ENCODE results near the gene GMPS. TPM values are rescaled to one million over a fixed set of nuclear protein-coding genes. Genes with fewer than 3 reads are reported as not detected.
A peak's percentile ranks its signal among the peaks of the same experiment; 100 is the strongest.

GMPS gene
- total and polyA plus RNA-seq, 9 of the 15 experiments (the other 6 are each of a cell fraction or from before 2014, with no cell fraction given) = 73.7 to 282 (median 156) TPM

DNA sequence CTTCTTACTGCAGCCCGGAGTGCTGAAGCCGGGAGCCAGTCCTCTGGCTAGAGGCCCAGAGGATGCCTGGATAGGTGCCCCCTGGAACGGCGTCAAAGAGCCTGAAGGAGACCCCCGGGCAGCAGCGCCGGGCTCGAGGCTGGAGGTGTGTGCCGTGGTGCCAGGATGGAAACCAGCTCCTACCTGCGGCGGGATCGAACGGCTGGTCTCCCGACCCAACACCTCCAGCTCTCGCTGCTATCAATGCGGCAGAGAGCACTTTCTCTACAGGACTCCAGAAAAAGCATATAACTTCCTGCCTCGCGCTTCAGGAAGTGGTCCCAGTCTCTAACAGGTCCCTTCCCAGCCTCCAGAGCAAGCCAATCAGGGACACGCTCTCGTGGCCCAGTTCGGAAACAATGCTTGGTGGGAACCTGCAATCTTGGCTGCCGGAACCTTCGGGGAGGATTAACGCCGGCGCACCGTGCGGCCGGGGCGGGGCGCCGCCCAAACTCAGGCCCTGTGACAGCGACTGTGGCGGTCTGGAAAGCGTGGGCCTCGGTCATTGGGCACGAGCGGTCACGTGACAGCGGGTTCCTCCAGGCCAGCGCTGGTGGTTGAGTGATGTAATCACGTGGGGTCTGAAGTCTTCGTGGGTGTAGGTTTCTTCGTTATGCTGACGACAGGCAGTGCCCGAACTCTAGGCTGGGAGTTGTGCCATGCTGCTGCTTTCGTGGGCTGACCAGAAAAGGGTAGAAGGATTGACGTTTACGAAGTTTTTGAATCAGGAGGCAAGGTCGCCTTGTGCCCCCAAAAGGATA lies 16.1 kb upstream of the GMPS start, which contains the start of gene SLC33A1 (continued):
- peak; percentile 61; the same call in 1 of the 2 replicates for TF ChIP-seq ZNF584 (CRISPR knock-in tag; IDR thresholded peaks at IDR 0.05; ENCODE audit: low read depth)
- TF ChIP-seq RB1 (IDR thresholded peaks at IDR 0.05; ENCODE audit: low read depth) = peak; percentile 93
- peak; percentile 70 for TF ChIP-seq FOSL1 (tag; conservative IDR thresholded peaks at IDR 0.05)
- TF ChIP-seq, protein P1, sequence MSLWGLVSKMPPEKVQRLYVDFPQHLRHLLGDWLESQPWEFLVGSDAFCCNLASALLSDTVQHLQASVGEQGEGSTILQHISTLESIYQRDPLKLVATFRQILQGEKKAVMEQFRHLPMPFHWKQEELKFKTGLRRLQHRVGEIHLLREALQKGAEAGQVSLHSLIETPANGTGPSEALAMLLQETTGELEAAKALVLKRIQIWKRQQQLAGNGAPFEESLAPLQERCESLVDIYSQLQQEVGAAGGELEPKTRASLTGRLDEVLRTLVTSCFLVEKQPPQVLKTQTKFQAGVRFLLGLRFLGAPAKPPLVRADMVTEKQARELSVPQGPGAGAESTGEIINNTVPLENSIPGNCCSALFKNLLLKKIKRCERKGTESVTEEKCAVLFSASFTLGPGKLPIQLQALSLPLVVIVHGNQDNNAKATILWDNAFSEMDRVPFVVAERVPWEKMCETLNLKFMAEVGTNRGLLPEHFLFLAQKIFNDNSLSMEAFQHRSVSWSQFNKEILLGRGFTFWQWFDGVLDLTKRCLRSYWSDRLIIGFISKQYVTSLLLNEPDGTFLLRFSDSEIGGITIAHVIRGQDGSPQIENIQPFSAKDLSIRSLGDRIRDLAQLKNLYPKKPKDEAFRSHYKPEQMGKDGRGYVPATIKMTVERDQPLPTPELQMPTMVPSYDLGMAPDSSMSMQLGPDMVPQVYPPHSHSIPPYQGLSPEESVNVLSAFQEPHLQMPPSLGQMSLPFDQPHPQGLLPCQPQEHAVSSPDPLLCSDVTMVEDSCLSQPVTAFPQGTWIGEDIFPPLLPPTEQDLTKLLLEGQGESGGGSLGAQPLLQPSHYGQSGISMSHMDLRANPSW (CRISPR knock-in tag; IDR thresholded peaks at IDR 0.05) = 0 out of 2 replicates have a peak, but pooled peaks have one; percentile 16
- no peak for TF ChIP-seq FUS (optimal IDR thresholded peaks at IDR 0.05; ENCODE audit: low read depth, low read length)
- TF ChIP-seq HNRNPL (IDR thresholded peaks at IDR 0.05; ENCODE audit: low read depth, low read length) = no peak
- TF ChIP-seq MAFF (IDR thresholded peaks at IDR 0.05; ENCODE audit: low read length) = no peak
- TF ChIP-seq, protein P2, sequence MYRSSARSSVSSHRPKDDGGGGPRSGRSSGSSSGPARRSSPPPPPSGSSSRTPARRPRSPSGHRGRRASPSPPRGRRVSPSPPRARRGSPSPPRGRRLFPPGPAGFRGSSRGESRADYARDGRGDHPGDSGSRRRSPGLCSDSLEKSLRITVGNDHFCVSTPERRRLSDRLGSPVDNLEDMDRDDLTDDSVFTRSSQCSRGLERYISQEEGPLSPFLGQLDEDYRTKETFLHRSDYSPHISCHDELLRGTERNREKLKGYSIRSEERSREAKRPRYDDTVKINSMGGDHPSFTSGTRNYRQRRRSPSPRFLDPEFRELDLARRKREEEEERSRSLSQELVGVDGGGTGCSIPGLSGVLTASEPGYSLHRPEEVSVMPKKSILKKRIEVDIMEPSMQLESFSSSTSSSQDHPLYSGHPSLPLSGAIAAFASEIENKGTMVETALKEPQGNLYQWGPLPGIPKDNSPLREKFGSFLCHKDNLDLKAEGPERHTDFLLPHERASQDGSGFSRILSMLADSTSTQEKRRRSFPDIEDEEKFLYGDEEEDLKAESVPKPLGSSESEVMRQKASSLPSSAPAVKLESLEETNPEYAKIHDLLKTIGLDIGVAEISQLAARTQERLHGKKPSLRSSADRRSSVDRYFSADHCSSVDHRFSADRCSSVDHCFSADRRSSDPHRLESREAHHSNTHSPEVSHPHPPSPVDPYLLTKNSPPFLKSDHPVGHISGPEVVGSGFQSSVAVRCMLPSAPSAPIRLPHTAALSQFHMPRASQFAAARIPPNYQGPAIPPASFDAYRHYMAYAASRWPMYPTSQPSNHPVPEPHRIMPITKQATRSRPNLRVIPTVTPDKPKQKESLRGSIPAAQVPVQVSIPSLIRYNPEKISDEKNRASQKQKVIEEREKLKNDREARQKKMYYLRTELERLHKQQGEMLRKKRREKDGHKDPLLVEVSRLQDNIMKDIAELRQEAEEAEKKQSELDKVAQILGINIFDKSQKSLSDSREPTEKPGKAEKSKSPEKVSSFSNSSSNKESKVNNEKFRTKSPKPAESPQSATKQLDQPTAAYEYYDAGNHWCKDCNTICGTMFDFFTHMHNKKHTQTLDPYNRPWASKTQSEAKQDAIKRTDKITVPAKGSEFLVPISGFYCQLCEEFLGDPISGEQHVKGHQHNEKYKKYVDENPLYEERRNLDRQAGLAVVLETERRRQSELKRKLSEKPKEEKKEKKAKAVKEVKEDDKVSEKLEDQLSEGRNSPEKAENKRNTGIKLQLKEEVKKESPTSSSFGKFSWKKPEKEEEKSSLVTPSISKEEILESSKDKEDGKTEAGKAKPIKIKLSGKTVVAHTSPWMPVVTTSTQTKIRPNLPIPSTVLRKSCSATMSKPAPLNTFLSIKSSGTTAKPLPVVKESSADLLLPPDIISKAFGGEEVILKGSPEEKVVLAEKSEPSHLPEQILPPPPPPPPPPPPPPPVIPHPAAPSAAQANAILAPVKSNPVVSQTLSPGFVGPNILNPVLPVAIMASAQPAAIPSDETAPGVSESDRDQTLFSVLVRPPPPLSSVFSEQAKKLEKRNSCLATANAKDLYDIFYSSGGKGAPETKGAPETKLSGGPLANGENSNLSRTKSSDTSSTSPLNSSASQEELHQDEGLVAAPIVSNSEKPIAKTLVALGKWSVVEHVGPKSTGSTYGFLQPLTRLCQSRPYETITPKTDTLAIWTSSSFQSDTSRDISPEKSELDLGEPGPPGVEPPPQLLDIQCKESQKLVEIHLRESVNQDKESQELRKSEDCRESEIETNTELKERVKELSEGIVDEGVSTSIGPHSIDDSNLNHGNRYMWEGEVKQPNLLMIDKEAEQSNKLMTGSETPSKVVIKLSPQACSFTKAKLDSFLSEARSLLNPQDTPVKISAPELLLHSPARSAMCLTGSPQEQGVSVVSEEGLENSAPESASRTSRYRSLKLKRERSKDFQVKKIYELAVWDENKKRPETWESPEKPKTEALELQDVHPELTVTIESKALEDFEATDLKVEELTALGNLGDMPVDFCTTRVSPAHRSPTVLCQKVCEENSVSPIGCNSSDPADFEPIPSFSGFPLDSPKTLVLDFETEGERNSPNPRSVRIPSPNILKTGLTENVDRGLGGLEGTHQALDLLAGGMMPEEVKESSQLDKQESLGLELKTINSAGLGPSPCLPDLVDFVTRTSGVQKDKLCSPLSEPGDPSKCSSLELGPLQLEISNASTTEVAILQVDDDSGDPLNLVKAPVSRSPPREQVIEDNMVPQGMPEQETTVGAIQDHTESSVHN (IDR thresholded peaks at IDR 0.05; ENCODE audit: borderline replicate concordance in 1 of 2, low read depth in 1 of 2) = peak in 1 of 2 experiments; percentile 58; a peak in 1 of 4 replicates
- TF ChIP-seq TBP (optimal IDR thresholded peaks at IDR 0.05; ENCODE audit: low read depth, low read length) = peak; percentile 92
- TF ChIP-seq EP300 (IDR thresholded peaks at IDR 0.05; ENCODE audit: low read length) = peak; percentile 61
- TF ChIP-seq CSDE1 (IDR thresholded peaks at IDR 0.05) = no peak
- peak; percentile 96 for TF ChIP-seq C11orf30 (IDR thresholded peaks at IDR 0.05; ENCODE audit: low read depth)
- peak; percentile 85; the same call in 1 of the 2 replicates for TF ChIP-seq ATF6 (CRISPR knock-in tag; IDR thresholded peaks at IDR 0.05)
- no peak for TF ChIP-seq ZNF561 (CRISPR knock-in tag; conservative IDR thresholded peaks at IDR 0.05)
- peak; percentile 89 for TF ChIP-seq PML (IDR thresholded peaks at IDR 0.05; ENCODE audit: low read length)

All from K562 (cell line).